Measurements from ENCODE around the gene DCAKD. TPM values are rescaled to one million over a fixed set of nuclear protein-coding genes. Genes with fewer than 3 reads are reported as not detected.
A peak's percentile ranks its signal among the peaks of the same experiment; 100 is the strongest.
"Not testable (repeated sequence)": the region's sequence is repeated elsewhere in the genome, so short reads cannot be mapped to it uniquely, and the experiment has no call there.

Gene DCAKD
- total and polyA plus RNA-seq, 4 donors, result 14.5 to 33.1 (median 21.4) TPM

DNA sequence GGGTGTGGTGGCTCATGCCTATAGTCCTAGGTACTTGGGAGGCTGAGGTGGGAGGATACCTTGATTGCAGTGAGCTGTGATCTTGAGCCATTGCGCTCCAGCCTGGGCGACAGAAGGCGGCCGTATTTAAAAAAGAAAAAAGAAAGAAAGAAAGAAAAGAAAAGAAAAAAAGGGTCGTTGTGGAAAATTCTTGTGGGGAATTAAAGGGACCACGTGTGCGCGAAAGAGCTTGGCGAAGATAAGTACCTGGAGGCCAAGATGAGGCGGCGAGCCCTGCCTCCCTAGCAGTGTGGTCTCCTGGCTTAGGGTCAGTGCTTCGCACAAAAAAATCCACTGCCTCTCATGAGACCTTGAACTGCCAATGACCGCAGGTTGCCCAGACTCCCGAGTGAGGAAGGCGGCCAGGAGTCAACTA is 9.0 kb upstream of the DCAKD start:
- no peaks in the 10 kb centered on the region for H3K27me3 ChIP-seq (ENCODE audit: control insufficient read depth in 1 of 2, insufficient read depth in 2 of 2, low read length in 1 of 2)
- no peak for DNase-seq
- peak overlapping the region; percentile 34 to 73 for H3K27ac ChIP-seq (ENCODE audit: low read depth in 1 of 2, low read length in 2 of 2)
- WGBS, 2 donors, result 3 to 5% methylated on average over 15 of the region's 15 CpGs
- no peaks in the 10 kb centered on the region for H3K9me3 ChIP-seq (ENCODE audit: control insufficient read depth, low read length)
- peak; percentile 40 for ATAC-seq (ENCODE audit: low FRiP score)
- intact Hi-C loops (cut with DNase I), result loop anchor here (2.0 to 5.0 kb wide), 3 partner anchors 32 to 64 kb away; no protein-coding TSS in a partner anchor
- H3K4me1 ChIP-seq (ENCODE audit: control insufficient read depth in 1 of 2, insufficient read depth in 2 of 2, low read length in 2 of 2), result peaks cover 0 to 3% of the 10 kb centered on the region in 2 donors
- H3K36me3 ChIP-seq (ENCODE audit: control insufficient read depth in 1 of 2, insufficient read depth in 2 of 2, low read length in 1 of 2), result no peaks in the 10 kb centered on the region
- peak overlapping the region; percentile 35 to 45 for H3K4me3 ChIP-seq (ENCODE audit: low read length in 2 of 2)

DNA sequence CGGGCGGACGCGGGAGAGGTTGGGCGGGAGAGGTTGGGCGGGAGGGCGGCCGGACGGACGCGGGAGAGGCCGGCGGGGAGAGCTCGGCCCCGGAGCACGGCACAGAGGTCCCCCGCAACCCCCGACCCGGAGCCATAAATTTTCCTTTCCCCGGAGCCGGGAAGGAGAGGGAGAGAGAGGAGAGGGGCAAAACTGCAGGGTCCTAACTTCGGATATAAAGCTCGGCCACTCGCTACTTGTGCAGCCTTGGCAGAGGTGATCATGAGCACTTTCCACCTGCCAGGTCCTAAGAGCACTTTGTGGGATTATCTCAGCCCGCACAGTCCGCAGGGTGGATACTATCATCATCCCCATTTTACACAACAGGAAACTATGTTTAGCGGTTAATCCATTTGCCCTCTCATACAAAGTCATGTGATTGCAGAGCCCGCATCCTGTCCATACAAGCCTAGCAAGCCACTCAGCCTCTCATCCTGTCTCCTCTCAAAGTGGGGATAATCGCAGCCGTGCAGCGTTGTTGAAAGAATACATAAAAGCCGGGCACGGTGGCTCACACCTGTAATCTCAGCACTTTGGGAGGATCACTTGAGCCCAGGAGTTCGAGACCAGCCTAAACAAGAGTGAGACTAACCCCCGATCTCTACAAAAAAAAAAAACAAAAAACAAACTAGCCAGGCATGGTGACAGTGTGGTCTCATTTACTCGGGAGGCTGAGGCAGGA is 780 bp upstream of the DCAKD start:
- Histone ChIP-seq H3K27me3 (ENCODE audit: control insufficient read depth in 1 of 2, insufficient read depth in 2 of 2, low read length in 1 of 2) (no peaks in the 10 kb centered on the region), H3K4me1 (ENCODE audit: control insufficient read depth in 1 of 2, insufficient read depth in 2 of 2, low read length in 2 of 2) (no peaks in the 10 kb centered on the region), H3K4me3 (ENCODE audit: low read length in 2 of 2) (peak overlapping the region; percentile 29 to 84), H3K27ac (ENCODE audit: low read depth in 1 of 2, low read length in 2 of 2) (peak overlapping the region in 1 of 2 donors; percentile 80), H3K9me3 (ENCODE audit: control insufficient read depth, low read length) (no peaks in the 10 kb centered on the region), H3K36me3 (ENCODE audit: control insufficient read depth in 1 of 2, insufficient read depth in 2 of 2, low read length in 1 of 2) (no peaks in the 10 kb centered on the region)
- WGBS, 2 donors, result 12 to 22% methylated on average over 26 to 36 of the region's 36 CpGs
- DNase-seq (peak; percentile 75 to 88), ATAC-seq (ENCODE audit: low FRiP score) (no peak)
- intact Hi-C loops (cut with DNase I), result no loop called here

DNA sequence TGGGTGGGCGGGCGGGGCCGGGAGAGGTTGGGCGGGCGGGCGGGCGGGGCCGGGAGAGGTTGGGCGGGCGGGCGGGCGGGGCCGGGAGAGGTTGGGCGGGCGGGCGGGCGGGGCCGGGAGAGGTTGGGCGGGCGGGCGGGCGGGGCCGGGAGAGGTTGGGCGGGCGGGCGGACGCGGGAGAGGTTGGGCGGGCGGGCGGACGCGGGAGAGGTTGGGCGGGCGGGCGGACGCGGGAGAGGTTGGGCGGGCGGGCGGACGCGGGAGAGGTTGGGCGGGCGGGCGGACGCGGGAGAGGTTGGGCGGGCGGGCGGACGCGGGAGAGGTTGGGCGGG is 254 bp upstream of the DCAKD start:
- WGBS, 2 donors, result 0% methylated on average over 3 of the region's 54 CpGs; no CpG with 5 or more reads in 1 of the 2 donors
- H3K4me1 ChIP-seq (ENCODE audit: control insufficient read depth in 1 of 2, insufficient read depth in 2 of 2, low read length in 2 of 2); ATAC-seq (ENCODE audit: low FRiP score); H3K36me3 ChIP-seq (ENCODE audit: control insufficient read depth in 1 of 2, insufficient read depth in 2 of 2, low read length in 1 of 2); H3K27ac ChIP-seq (ENCODE audit: low read depth in 1 of 2, low read length in 2 of 2); H3K27me3 ChIP-seq (ENCODE audit: control insufficient read depth in 1 of 2, insufficient read depth in 2 of 2, low read length in 1 of 2); H3K9me3 ChIP-seq (ENCODE audit: control insufficient read depth, low read length); intact Hi-C loops (cut with DNase I); DNase-seq: not testable (repeated sequence)
- H3K4me3 ChIP-seq (ENCODE audit: low read length in 2 of 2), result peak overlapping the region in 1 of 2 donors; percentile 84

DNA sequence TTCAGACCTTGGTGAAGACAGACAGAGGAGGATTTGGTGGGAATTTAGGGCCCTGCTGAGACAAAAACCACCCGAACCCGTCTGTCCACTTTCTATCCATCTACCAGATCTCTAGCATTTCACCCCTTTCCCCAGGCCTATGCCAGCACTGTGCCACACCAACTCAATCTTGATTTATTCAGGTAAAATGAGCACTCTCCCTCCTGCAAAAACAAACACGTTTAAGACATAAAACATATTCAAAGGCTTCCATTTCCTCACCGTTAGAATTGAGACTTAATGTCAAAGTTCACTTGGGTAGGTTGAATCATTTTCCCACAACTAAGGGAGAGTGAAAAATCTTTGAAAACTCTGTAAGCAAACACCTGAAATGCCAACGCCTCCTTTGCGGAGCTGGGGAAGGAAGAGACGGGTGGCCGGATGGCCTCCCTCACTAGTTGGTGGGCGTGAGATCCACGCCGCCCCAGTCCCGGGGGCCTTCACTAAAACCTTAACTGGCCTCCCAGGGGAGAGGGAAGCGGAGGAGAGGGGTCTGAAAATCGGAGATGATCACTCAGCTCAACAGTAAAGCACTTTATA is 862 bp downstream of the DCAKD start:
- H3K9me3 ChIP-seq (ENCODE audit: control insufficient read depth, low read length), result no peaks in the 10 kb centered on the region
- H3K4me1 ChIP-seq (ENCODE audit: control insufficient read depth in 1 of 2, insufficient read depth in 2 of 2, low read length in 2 of 2), result no peaks in the 10 kb centered on the region
- ATAC-seq (ENCODE audit: low FRiP score) (peak; percentile 44), DNase-seq (no peak)
- intact Hi-C loops (cut with DNase I), result no loop called here
- H3K27ac ChIP-seq (ENCODE audit: low read depth in 1 of 2, low read length in 2 of 2), result peak overlapping the region; percentile 92 to 99
- H3K27me3 ChIP-seq (ENCODE audit: control insufficient read depth in 1 of 2, insufficient read depth in 2 of 2, low read length in 1 of 2), result no peaks in the 10 kb centered on the region
- no peaks in the 10 kb centered on the region for H3K36me3 ChIP-seq (ENCODE audit: control insufficient read depth in 1 of 2, insufficient read depth in 2 of 2, low read length in 1 of 2)
- WGBS, 2 donors, result 1 to 2% methylated on average over 14 of the region's 14 CpGs
- peak overlapping the region; percentile 60 to 77 for H3K4me3 ChIP-seq (ENCODE audit: low read length in 2 of 2)

DNA sequence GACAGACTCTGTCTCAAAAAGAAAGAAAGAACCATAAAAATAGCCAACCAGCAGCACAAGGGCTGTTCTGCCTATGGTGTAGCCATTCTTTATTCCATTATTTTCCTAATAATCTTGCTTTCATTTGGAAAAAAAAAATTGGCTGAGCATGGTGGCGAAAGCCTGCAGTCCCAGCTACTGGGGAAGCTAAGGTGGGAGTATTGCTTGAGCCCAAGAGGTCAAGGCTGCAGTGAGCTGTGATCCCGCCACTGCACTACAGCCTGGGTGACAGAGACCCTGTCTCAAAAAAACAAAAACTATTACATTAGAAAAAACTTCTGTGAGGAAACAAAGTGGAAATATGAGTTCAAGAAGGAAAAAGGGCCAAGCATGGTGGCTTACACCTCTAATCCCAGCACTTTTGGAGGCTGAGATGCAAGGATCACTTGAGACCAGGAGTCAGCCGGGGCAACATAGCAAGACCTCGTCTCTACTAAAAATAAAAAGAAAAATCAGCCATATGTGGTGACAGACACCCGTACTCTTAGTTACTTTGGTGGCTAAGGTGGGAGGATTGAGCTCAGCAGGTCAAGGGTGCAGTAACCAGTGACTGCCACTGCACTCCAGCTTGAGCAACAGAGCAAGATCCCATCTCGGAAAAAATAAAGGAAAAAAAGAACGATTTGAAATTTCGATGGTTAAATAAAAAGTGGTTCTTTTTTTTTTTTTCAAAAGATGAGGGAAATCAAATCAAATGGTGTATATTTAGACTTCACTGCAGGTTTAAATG is 2.5 kb downstream of the DCAKD start:
- DNase-seq (no peak), ATAC-seq (ENCODE audit: low FRiP score) (no peak)
- intact Hi-C loops (cut with DNase I), result no loop called here
- Histone ChIP-seq H3K4me1 (ENCODE audit: control insufficient read depth in 1 of 2, insufficient read depth in 2 of 2, low read length in 2 of 2) (no peaks in the 10 kb centered on the region), H3K36me3 (ENCODE audit: control insufficient read depth in 1 of 2, insufficient read depth in 2 of 2, low read length in 1 of 2) (no peaks in the 10 kb centered on the region), H3K4me3 (ENCODE audit: low read length in 2 of 2) (no peak overlapping the region), H3K9me3 (ENCODE audit: control insufficient read depth, low read length) (no peaks in the 10 kb centered on the region), H3K27me3 (ENCODE audit: control insufficient read depth in 1 of 2, insufficient read depth in 2 of 2, low read length in 1 of 2) (no peaks in the 10 kb centered on the region), H3K27ac (ENCODE audit: low read depth in 1 of 2, low read length in 2 of 2) (no peak overlapping the region)
- WGBS, 2 donors, result 80 to 84% methylated on average over 8 of the region's 8 CpGs

DNA sequence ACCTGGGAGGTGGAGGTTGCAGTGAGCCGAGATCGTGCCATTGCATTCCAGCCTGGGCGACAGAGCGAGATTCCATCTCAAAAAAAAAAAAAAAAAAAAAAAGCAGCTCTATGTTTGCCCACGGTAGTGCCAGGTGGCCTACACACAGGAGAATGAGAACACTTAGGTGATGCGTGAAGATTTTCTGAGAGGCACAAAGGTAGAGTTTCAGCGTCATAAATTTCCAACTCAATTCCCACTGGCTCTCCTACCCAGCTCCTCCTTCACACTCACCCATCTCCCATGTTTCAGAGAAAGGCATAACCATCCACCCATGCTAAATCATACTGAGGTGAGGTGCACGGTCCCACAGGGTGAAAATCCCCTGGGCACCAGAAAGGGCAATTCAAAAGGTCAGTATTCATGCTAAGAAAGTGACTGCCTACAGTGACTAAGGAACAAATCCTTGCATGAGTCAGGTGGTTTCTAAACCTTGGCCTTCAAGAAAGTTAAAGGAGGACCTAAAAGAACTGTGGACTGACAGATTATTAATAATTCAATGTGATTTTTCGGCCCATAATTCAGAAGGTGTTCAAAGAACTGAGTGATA is 4.8 kb downstream of the DCAKD start:
- intact Hi-C loops (cut with DNase I), result no loop called here
- no peaks in the 10 kb centered on the region for H3K9me3 ChIP-seq (ENCODE audit: control insufficient read depth, low read length)
- H3K4me3 ChIP-seq (ENCODE audit: low read length in 2 of 2), result no peak overlapping the region
- 89 to 90% methylated on average over 7 to 9 of the region's 9 CpGs for WGBS, 2 donors
- H3K27me3 ChIP-seq (ENCODE audit: control insufficient read depth in 1 of 2, insufficient read depth in 2 of 2, low read length in 1 of 2), result no peaks in the 10 kb centered on the region
- no peak for DNase-seq
- peaks cover 0 to 3% of the 10 kb centered on the region in 2 donors for H3K4me1 ChIP-seq (ENCODE audit: control insufficient read depth in 1 of 2, insufficient read depth in 2 of 2, low read length in 2 of 2)
- no peaks in the 10 kb centered on the region for H3K36me3 ChIP-seq (ENCODE audit: control insufficient read depth in 1 of 2, insufficient read depth in 2 of 2, low read length in 1 of 2)
- ATAC-seq (ENCODE audit: low FRiP score), result no peak
- no peak overlapping the region for H3K27ac ChIP-seq (ENCODE audit: low read depth in 1 of 2, low read length in 2 of 2)

DNA sequence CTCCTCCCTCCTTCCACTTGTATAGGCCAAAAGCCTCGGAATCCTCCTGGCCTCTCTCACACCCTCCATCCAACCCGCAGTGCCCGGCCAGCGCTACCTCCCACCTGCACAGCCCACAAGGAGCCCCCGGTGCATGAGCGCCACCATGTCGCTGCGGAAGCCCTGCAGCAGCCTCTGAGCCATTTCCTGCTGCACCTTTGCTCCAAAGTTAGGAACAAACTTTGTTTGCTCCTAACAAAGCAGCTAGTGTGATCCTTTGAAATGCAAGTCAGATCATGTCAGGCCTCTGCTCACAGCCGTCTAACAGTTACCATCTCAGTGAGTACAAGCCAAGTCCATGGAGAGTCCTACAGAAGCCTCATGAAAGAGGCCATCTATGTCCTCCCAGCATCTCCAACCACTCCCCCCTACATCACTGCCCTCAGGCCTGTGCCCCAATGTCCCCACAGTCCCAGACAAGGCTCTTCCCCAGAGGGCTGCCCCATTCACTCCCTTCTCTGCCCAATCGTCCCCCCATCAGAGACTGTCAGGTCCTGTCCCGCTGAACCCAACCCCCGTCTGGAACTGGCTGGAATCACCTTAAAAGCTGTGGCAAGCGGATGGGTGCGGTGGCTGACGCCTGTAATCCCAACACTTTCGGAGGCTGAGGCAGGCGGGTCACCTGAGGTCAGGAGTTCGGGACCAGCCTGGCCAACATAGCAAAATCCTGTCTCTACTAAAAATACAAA is 7.5 kb downstream of the DCAKD start:
- H3K27ac ChIP-seq (ENCODE audit: low read depth in 1 of 2, low read length in 2 of 2), result no peak overlapping the region
- no peaks in the 10 kb centered on the region for H3K27me3 ChIP-seq (ENCODE audit: control insufficient read depth in 1 of 2, insufficient read depth in 2 of 2, low read length in 1 of 2)
- no peaks in the 10 kb centered on the region for H3K36me3 ChIP-seq (ENCODE audit: control insufficient read depth in 1 of 2, insufficient read depth in 2 of 2, low read length in 1 of 2)
- DNase-seq (no peak), ATAC-seq (ENCODE audit: low FRiP score) (no peak)
- 49 to 61% methylated on average over 18 of the region's 18 CpGs for whole genome bisulfite sequencing, 2 donors
- intact Hi-C loops (cut with DNase I), result no loop called here
- no peaks in the 10 kb centered on the region for H3K9me3 ChIP-seq (ENCODE audit: control insufficient read depth, low read length)
- peaks cover 0 to 3% of the 10 kb centered on the region in 2 donors for H3K4me1 ChIP-seq (ENCODE audit: control insufficient read depth in 1 of 2, insufficient read depth in 2 of 2, low read length in 2 of 2)
- H3K4me3 ChIP-seq (ENCODE audit: low read length in 2 of 2), result no peak overlapping the region
